Lower leg skin (tissue), 3 donors: ENCODE measurements around the gene TRAPPC5.

Experiments
- CTCF ChIP-seq, 3 donors: fragments of 450-650 bp; IDR thresholded peaks; one replicate each; pipeline ENCODE4 v1.5.1; 2016; ENCODE audit warnings: antibody characterized with exemption in 3 of 3, mild to moderate bottlenecking in 3 of 3, moderate library complexity in 2 of 3
- POLR2A ChIP-seq, 2 donors: fragments of 450-650 bp; IDR thresholded peaks; one replicate each; pipeline ENCODE4 v1.6.1; 2016 to 2017; ENCODE audit warnings: antibody characterized with exemption in 2 of 2, mild to moderate bottlenecking in 1 of 2, moderate library complexity in 1 of 2

GRCh38 chr19:7669641-7670040, 11.0 kb upstream of the TRAPPC5 start:
- TF ChIP-seq CTCF (IDR thresholded peaks at IDR 0.05) (no peak), POLR2A (IDR thresholded peaks at IDR 0.05) (no peak)
